Ishikawa (cell line): Measurements from ENCODE around the gene BACH2.

Experiments used
- CEBPB ChIP-seq: IDR thresholded peaks from 2 replicates; pipeline ENCODE4 v1.6.1; 2012
- CREB1 ChIP-seq: IDR thresholded peaks from 2 replicates; pipeline ENCODE4 v1.6.1; 2012; ENCODE audit warnings: low read depth
- EGR1 ChIP-seq: IDR thresholded peaks from 2 replicates; pipeline ENCODE4 v1.6.1; 2012
- EP300 ChIP-seq: IDR thresholded peaks from 2 replicates; pipeline ENCODE4 v1.6.1; 2012; ENCODE audit warnings: borderline replicate concordance
- FOXM1 ChIP-seq: IDR thresholded peaks from 2 replicates; pipeline ENCODE4 v1.6.1; 2012; ENCODE audit warnings: low read depth, borderline replicate concordance
- MAX ChIP-seq: IDR thresholded peaks from 2 replicates; pipeline ENCODE4 v1.6.1; 2012
- NFIC ChIP-seq: IDR thresholded peaks from 2 replicates; pipeline ENCODE4 v1.6.1; 2012
- RAD21 ChIP-seq: IDR thresholded peaks from 2 replicates; pipeline ENCODE4 v1.6.1; 2012; ENCODE audit warnings: low read depth
- REST ChIP-seq: IDR thresholded peaks from 2 replicates; pipeline ENCODE4 v1.6.1; 2012; ENCODE audit warnings: low read depth, mild to moderate bottlenecking
- TAF1 ChIP-seq: IDR thresholded peaks from 2 replicates; pipeline ENCODE4 v1.6.1; 2012; ENCODE audit warnings: low read depth, mild to moderate bottlenecking
- TCF12 ChIP-seq: IDR thresholded peaks from 2 replicates; pipeline ENCODE4 v1.6.1; 2012; ENCODE audit warnings: low read depth
- TEAD4 ChIP-seq: IDR thresholded peaks from 2 replicates; pipeline ENCODE4 v1.6.1; 2012
- USF1 ChIP-seq: IDR thresholded peaks from 2 replicates; pipeline ENCODE4 v1.6.1; 2012
- YY1 ChIP-seq: IDR thresholded peaks from 2 replicates; pipeline ENCODE4 v1.6.1; 2012; ENCODE audit warnings: low read depth
- ZBTB7A ChIP-seq: IDR thresholded peaks from 2 replicates; pipeline ENCODE4 v1.6.1; 2012; ENCODE audit warnings: low read depth

The BACH2 gene

GRCh38 chr6:90233994-90234393 lies 62.6 kb downstream of the BACH2 start:
- TF ChIP-seq TAF1 (no peak), RAD21 (no peak), REST (no peak), CEBPB (no peak), CREB1 (no peak), NFIC (no peak), EGR1 (no peak), TEAD4 (no peak), MAX (no peak), ZBTB7A (no peak), FOXM1 (no peak), EP300 (no peak), TCF12 (no peak), YY1 (no peak), USF1 (no peak)

- TF ChIP-seq ZBTB7A: no peak
- no peak for TF ChIP-seq FOXM1
- no peak for TF ChIP-seq YY1
- no peak for TF ChIP-seq CREB1
- no peak for TF ChIP-seq TEAD4
- TF ChIP-seq EGR1: no peak
- TF ChIP-seq MAX: no peak
- no peak for TF ChIP-seq REST
- TF ChIP-seq USF1: no peak
- no peak for TF ChIP-seq TCF12
- no peak for TF ChIP-seq TAF1
- TF ChIP-seq EP300: no peak
- TF ChIP-seq CEBPB: no peak
- no peak for TF ChIP-seq RAD21
- no peak for TF ChIP-seq NFIC
These were observed 63.4 kb downstream of the BACH2 start for GRCh38 chr6:90233213-90233612.

DNA sequence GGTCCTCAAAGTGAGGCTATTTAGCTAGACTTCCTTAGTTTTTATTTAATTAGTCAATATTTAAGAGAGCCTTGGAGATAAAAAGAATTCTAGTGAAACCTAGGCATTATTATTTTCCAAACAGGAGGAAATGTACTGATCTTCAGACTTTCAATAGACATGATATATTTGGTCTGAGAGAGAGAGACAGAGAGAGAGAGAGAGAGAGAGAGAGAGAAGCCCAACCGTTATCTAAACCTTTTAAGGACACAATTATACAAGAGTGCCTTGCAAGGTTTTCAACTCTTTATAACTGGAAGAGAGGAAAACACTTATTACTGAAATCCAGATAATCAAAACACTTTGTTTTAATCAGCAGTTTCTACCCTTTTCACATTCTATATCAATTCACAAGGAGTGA lies 64.8 kb downstream of the BACH2 start:
- TF ChIP-seq YY1: no peak
- no peak for TF ChIP-seq ZBTB7A
- no peak for TF ChIP-seq TEAD4
- TF ChIP-seq MAX: no peak
- TF ChIP-seq CREB1: no peak
- TF ChIP-seq REST: no peak
- TF ChIP-seq USF1: no peak
- TF ChIP-seq EGR1: no peak
- TF ChIP-seq NFIC: no peak
- no peak for TF ChIP-seq EP300
- no peak for TF ChIP-seq TAF1
- no peak for TF ChIP-seq TCF12
- no peak for TF ChIP-seq CEBPB
- no peak for TF ChIP-seq RAD21

DNA sequence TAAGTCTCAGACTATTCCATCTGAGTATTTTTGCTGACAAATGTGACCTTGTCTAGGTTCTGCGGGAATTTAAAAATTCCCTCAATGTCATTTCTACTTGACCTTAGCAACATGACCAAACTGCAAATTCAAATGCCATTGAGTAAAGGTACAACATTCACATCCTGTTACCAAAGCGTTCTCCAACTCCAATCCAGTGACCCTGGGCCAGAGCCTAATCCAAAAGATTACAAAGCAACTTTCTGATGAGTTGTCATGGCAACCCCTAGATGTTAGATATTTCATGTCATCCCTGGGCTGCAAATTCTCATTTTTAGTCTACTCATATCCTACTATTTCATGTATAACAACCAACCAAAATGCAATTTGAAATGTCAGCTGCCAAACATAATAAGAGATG lies 65.3 kb downstream of the BACH2 start:
- no peak for TF ChIP-seq TAF1
- TF ChIP-seq REST: no peak
- TF ChIP-seq TEAD4: no peak
- TF ChIP-seq USF1: no peak
- TF ChIP-seq NFIC: no peak
- TF ChIP-seq FOXM1: no peak
- no peak for TF ChIP-seq TCF12
- no peak for TF ChIP-seq YY1
- TF ChIP-seq RAD21: no peak
- no peak for TF ChIP-seq EGR1
- TF ChIP-seq MAX: no peak
- no peak for TF ChIP-seq CEBPB
- TF ChIP-seq EP300: no peak
- TF ChIP-seq ZBTB7A: no peak
- TF ChIP-seq CREB1: no peak
